GM21737 (cell line): ENCODE data around the gene EXOC6.

Experiments
- ATAC-seq: cut with Tn5 transposase; IDR thresholded peaks from one replicate; pipeline ENCODE4 v1.9.1; 2021; ENCODE audit warnings: mild to moderate bottlenecking, moderate library complexity; ENCODE audit not compliant: unreplicated experiment

EXOC6 gene

DNA sequence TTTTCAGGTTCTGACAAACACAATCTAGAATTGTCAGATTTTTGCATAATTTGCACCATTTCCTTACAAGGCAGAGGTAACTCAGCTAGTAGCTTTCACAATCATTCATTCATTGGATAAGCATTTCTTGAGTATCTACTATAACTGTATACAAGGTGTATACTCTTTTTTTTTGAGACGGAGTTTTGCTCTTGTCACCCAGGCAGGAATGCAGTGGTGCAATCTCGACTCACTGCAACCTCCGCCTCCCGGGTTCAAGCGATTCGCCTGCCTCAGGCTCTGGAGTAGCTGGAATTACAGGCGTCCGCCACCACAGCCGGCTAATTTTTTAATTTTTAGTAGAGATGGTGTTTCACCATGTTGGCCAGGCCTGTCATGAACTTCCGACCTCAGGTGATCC, 16.2 kb upstream of the EXOC6 start:
- ATAC-seq: no peak

DNA sequence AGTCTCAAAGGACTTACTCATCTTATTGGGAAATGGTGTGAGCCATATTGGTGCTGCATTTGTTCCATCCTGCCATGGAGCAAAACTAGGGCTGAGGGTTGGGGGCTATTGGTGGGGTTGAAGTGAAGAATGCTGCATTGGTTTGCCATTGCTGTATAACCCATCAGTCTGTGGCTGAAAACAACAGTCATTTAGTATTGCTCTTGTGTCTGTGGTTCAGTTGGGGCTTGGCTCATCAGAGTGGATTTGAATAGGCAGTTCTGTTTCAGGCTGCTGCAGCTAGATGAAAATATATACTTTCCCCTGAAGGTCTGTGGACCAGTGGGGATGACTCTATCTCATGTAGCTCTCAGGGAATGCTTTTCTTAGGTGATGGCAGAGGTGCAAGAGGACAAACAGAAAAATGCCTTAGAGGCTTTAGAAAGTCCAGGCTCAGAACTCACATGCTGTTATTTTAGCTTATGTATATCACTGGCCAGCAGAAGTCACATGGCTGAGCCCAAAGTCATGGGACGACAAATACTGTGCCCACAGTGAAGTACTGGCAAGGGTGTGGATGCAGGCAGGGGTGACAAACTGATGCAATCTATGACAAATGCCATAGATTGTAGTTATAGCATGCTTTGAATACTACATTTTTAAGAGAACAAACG, 15.2 kb upstream of the EXOC6 start:
- no peak for ATAC-seq

DNA sequence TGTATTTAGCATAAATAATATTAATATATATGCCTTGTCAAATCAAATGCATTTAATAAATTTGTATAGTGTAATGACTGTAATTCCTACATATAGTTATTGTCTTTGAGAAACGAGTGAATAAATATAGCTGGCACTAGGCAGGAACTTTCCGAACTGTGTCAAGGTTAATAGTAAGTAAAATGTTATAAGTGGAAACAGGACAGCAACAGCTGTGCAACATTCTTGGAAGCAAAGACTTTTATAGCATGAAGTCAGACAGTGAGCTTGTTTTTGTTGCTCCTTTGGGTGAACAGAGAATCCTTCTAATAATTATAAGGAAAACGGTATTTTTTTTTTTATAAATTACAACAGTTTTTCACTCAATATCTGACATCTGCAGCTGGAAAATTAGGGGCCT, 14.0 kb upstream of the EXOC6 start:
- no peak for ATAC-seq

DNA sequence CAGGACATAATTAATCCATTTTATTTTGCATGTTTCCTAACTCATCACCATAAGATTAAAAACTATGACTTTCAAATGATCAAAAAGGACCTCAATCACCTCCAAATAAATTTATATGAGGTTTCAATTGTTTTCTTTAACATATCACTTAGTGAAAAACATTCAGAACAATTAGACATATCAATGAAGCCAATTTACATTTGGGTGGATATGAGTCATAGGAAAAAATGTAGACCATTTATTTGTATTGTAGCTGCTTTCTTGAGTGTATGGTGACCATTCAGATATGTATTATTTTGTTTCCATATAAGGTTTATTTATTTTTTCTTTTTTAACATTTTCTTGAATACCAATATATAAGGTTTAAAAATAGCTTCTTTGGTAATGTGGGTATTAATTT, 13.3 kb upstream of the EXOC6 start:
- ATAC-seq: no peak

DNA sequence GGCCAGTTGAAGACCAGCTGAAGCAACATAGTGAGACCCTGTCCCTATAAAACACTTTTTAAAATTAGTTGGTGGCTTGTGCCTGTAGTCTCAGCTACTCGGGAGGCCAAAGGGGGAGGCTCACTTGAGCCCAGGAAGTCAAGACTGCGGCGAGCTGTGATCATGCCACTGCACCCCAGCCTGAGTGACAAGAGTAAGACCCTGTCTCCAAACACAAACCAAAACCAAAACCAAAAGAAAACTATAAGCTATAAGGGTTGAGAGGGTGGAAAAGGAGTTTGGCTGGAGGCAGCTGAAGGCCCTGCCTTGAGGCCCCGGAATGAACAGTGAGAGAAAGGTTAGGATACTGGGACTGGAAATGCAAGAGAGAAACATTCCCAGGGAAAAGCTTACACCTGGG, 10.9 kb upstream of the EXOC6 start:
- no peak for ATAC-seq

DNA sequence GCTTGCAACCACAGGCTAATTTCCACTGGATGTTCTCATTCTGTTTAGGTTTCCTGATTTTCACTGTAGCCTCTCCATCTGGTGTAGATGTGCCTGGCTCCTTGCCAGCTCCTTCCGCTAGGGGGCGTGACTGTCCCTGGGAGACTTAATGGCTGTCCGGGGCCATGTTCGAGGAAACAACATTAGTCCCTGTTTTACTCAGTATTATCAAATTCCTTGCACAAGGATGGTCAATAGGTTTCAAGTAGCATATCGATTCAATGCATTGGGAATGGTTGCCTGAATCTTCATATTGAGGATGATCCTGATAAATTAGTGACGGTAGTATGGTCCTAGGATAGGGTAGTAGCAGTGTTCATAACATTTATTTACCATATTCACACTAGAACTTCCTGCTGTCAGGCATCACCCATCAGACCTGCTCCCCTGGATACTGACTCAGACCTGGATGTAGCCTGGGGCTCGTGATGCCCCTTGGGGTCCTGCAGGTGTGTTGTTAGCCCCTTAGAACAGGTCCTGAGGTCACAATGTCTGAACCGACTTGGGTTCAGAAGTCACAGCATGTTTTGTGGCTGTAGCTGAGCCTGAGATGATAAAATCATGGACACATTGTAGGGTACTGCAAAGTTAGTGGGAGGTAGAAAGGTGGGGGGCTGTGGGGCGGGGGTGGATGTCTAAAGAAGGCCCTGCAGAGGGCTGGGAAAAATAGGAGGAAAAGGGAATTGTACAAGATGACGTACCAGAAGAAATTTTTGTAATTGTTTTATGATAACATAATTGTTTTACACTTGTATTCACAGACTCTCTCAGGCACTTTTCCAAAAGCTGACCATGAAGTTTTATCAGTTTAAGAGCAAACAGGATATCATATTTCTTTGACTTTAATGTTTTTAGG, 8.9 kb upstream of the EXOC6 start:
- no peak for ATAC-seq

DNA sequence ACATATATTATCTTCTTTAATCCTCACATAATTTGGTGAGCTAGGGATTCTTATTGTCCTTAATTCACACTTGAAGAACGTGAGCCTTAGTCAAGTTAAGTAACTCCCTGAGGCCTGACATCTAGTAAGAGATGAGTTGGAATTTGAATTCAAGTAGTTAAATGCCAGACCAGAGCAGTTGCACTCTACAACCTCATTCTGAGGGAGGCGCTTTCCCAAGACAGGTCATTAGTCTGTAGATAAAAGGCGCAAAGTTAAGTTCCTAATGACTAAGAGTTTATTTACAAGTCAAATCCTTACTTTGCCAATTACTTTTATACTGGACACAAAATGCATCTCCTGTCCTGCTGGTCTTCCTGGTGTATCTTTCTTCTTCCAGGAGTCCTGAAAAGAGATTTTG, 3.6 kb upstream of the EXOC6 start:
- ATAC-seq: no peak

DNA sequence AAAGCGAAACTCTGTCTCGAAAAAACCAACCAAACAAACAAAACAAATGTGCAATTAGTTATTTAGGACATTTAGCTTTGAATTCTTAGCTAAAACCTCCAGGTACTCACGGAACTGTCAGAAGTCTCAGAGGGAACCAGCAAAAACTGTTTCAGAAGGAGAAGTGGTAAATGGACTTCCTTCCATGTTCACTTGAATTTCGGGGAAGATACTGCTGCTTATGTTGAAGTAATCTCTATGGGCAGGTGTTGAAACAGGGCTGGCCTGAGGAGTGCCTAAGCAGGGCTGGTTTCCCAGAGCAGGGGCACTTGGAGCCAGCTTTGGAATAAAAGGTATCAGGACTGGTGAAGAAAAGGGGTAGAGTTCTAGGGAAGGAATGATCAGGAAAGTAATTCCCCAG, 2.4 kb upstream of the EXOC6 start:
- ATAC-seq: no peak

DNA sequence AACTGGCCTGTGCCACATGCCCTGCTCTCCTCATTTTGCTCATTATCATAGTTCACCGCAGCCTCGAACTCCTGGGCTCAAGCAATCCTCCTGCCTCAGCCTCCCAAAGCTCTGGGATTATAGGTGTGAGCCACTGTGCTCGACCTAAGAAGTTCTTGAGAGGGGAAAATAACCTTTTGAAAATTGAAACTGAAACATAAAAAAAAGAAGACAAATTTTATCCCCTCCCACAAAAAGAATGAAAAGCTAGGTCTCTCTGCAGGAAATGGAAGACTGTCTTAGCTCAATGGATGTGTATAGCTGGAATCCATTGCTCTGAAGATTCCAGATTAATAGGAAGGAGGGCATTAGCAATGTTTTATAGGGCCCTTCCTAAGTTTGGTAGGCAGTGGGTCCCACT, 2.0 kb upstream of the EXOC6 start:
- no peak for ATAC-seq

DNA sequence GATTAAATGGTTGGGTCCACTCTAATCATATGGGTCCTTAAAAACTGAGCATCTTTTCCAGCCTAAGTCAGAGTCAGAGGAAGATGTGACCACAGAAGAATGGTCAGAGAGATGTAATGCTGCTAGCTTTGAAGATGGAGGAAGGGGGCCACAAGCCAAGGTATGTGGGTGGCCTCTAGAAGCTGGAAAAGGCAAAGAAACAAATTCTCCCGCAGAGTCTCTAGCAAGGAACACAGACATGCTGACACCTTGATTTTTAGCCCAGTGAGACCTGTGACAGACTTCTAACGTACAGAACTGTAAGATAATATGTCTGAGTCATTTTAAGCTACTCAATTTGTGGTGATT, 1.5 kb upstream of the EXOC6 start:
- no peak for ATAC-seq

DNA sequence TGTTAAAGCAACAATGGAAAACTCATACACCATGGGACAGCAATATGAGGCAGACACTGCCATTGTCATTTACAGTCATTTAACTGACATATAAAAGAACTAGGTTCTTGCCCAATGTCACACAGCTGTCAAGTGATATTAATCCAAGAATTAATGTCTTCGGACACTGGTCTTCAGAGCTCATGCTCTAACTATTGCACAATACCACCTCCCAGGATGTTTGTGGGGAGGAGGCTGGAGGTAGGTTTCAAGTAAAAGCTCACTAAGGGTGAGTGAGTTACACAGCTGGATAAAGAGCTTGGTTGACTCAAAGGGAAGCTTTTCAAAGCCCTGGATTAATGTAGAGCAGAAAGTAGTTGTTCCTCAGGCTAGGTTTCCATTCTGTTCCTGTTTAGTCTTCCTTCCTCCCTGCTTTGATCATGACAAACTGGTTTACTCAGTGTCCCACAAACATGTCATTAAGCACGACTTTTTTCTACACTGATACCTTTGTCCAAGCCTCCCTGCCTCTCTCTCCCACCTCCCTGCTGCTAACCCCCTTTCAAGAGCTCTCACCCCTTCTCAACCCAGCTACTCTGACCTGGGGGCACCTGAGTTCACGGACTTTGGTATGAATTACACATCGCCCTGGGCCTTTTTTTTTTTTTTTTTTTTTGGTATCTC, 987 bp upstream of the EXOC6 start:
- no peak for ATAC-seq

DNA sequence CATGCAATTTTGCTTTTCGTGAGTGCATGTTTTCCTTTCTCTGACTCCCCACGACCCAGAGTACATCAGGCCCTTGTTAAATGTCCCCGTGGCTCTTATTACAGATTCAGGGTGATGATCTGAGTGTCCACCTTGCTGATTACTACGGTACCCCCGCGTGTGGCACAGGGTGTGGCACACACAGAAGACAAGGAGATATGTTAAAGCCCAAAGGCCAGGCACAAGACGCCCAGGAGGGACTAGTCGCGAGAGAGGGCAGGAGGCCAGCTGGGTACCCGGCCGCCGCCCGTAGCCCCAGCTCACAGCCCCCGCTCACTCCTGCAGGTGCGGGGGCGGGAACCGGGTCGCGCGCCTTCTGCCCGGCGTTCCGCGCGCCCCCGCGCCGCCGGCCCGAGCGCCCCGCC, 281 bp upstream of the EXOC6 start:
- ATAC-seq: no peak

DNA sequence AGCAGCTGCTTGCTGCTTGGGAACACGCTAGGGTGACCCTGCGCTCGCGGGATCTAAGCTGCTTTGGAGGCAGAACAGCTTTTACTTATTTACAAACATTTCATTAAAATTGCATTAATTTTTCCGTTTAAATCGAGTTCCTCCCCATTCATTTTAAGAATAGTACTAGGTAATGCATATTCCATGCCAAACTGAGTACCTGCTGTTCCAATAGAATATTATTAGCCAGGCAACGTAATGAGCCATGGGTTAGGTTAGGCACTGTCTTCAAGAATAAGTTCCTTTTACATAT, 860 bp downstream of the EXOC6 start:
- ATAC-seq: no peak

DNA sequence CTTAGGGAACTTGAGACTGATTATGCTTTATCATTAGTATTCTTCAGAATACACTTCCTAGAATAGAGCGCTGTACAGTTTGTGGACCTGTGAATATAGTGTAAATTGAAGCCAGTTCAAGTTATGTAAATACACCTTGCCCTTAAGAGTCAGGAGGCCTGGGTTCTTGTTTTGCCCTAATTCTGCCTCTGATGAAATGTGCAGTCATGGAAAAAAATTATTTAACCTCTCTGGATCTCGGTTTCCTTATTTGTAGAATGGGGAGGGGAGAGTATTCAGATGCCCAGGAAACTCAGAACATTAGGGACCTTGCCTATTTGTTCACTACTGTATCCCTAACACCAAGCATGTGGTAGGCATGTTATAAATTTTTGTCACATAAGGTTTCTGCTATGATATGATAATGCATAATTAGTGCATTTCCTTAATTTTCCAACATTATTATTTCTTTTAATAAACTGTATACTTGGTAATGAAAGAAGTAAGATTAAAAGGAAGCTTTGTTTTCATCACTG, 1.3 kb downstream of the EXOC6 start:
- no peak for ATAC-seq

DNA sequence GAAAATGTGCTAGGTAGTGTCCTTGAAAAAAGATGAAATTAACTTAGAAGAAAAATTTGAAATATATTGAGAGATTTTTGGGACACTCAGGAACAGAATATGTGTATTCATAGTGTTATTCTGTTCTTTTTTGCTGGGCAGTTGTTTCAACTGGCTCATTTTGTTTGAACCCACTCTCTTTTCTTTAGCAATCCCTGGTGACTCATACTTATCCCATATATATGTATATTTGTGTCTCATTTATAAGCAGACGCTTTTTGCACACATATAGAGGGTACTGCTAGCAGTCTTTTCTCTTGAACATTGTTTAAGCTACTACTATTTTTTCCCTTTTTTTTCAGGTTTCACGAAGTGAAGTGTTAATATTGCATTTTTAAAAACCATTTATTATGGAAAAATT, 1.9 kb downstream of the EXOC6 start:
- no peak for ATAC-seq

DNA sequence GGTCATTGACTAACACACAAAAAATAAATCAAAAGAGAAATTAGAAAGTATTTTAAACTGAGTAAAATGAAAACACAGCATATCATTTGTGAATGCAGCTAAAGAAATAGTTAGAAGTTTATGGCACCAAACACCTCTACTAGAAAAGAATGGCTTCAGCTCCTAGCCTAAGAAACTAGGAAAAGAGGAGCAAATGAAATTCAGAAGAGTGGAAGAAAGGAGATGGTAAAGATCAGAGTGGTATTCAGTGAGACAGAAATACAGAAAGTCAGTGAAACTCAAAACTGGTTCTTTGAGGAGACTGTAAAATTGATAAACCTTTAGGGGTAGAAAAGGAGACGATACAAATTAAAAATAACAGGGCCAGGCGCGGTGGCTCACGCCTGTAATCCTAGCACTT, 2.7 kb downstream of the EXOC6 start:
- no peak for ATAC-seq

DNA sequence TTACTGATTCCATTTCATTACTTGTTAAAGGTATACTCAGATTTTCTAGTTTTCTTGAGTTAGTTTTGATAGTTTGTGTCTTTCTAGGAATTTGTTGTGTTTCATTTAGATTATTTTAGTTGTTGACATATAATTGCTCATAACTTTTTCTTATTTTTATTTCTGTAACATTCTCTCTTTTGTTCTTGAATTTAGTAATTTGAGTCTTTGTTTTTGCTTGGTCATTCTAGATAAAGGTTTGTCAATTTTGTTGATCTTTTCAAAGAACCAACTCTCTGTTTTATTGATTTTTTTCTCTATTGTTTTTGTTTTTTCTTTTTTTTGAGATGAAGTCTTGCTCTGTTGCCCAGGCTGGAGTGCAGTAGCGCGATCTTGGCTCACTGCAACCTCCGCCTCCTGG, 7.2 kb downstream of the EXOC6 start:
- no peak for ATAC-seq

DNA sequence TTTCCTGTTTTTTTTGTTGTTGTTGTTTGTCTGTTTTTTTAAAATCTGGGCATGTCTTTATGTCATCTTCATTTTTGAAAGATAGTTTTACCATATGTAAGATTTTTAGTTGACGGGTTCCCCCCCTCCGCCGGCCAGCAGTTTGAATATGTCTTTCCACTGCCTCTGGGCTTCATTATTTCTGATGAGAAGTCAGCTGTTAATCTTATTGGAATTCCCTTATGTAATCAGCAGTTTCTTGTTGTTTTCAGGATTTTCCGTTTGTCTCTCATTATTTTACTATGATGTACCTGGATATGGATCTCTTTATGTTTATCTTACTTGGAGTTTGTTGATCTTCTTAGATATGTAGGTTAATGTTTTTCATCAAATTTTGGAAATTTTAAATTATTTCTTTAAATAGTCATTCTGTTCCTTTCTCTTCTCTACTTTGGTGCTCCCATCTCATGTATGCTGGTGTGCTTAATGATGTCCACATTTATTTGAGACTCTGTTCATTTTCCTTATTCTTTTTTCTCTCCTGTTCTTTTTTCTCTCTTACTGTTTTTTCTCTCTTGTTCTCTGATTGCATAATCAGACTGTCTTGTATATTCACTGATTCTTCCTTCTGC, 9.7 kb downstream of the EXOC6 start:
- ATAC-seq: no peak

DNA sequence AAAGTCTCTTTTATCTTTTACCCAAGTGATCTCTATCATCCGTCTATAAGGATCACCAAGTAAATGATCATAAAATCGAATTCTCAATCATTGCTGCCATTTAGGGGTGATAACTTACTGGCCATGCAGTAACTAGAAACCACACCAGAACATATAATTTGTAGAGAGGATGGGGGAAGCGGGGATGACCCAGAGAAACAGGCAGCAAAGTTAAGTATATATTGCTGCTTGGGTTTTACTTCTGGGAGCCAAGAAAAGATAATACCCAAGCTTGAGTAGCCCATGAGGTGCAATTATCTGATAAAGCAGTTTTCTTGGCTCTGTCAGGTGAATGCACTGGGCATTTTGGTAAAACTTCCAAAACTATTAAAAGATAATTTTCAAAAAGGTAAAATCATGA, 18.9 kb downstream of the EXOC6 start:
- no peak for ATAC-seq

DNA sequence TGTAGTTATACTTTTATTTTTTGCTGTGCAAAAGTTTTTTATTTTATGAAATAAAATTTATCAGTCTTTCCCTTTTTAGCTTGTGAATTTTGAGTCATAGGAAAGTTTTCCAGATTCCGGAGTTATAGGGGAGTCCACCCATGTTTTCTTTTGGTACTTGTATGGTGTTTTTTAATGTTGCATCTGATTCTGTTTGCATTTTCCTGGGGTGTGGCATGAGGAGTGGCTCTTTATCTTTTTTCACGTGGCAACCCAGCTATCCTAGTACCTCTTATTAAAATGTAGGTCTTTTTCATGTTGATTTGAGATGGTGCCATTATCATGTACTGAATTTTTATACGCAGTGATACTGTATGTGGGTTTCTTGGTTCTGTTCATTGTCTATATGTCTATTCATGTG, 19.7 kb downstream of the EXOC6 start:
- no peak for ATAC-seq

DNA sequence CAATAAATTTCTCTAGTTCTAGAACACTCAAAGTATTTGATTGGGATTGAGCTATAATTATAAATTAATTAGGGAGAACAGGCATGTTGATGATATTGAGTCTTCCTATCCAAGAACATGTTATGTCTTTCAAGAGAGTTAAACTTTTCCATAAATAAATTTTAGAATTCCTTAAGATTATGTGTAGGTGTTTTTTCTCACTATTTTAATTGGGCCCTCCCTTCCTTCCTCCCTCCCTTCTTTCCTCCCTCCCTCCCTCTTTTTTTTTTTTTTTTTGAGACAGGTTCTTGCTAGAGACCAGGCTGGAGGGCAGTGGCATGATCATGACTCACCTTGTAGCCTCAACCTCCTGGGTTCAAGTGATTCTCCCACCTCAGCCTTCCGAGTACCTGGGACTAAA, 20.2 kb downstream of the EXOC6 start:
- ATAC-seq: no peak

DNA sequence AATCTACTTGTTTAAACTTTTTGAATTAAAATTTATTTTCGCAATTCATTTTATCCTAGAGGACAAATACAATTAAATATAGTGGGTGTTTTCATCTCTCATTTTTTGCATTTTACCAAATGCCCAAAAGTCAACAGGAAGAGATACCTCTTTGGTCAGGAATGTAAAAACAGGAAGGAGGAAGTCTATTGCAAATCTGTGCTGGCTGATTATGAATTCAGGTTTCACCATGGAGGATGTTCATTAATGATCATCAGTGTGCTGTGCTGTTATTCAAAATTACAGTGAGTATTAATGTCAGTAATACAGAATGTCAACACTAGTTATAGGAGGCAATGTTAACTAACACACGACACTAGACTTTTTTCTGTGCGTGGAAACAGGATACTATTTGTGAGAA, 24.7 kb downstream of the EXOC6 start:
- no peak for ATAC-seq
